Cardiac fibroblast (primary cell): ENCODE measurements around the gene SYCP2.
A peak's percentile ranks its signal among the peaks of the same experiment; 100 is the strongest.
"Not testable (repeated sequence)": the region's sequence is repeated elsewhere in the genome, so short reads cannot be mapped to it uniquely, and the experiment has no call there.

Source experiments
- DNase-seq, 2 donors: peaks; one replicate each; pipeline versions ENCODE4 v3.0.0 to v3.0.0-alpha.2; 2010; ENCODE audit warnings: low read depth in 2 of 2
- H3K4me3 ChIP-seq, 2 donors: replicated peaks in 1 of 2; 1 replicate in 1 of 2; 2 replicates in 1 of 2; pipeline ENCODE4 v1.5.1; 2011; ENCODE audit warnings: low read depth in 2 of 2, low read length in 2 of 2, mild to moderate bottlenecking in 2 of 2, moderate library complexity in 1 of 2
- CTCF ChIP-seq: IDR thresholded peaks from one replicate; pipeline ENCODE4 v1.5.1; 2011; ENCODE audit warnings: low read depth, mild to moderate bottlenecking, low read length, inconsistent platforms

The SYCP2 gene

GRCh38 chr20:59966428-59966827 is 33.0 kb upstream of the SYCP2 start:
- DNase-seq, result no peak

GRCh38 chr20:59962155-59962554 is 28.7 kb upstream of the SYCP2 start:
- H3K4me3 ChIP-seq, result no peak overlapping the region
- no peak for DNase-seq
- no peak for TF ChIP-seq CTCF

More at GRCh38 chr20:59966428-59966827, 33.0 kb upstream of the SYCP2 start:
- no peak overlapping the region for H3K4me3 ChIP-seq
- TF ChIP-seq CTCF, result no peak

- no peak for DNase-seq
- TF ChIP-seq CTCF, result no peak
- no peak overlapping the region for H3K4me3 ChIP-seq
These were observed 28.0 kb upstream of the SYCP2 start for GRCh38 chr20:59961423-59961822.

GRCh38 chr20:59958626-59959025 is 25.2 kb upstream of the SYCP2 start:
- TF ChIP-seq CTCF, result no peak
- DNase-seq, result no peak
- no peak overlapping the region for H3K4me3 ChIP-seq

GRCh38 chr20:59958123-59958522 is 24.7 kb upstream of the SYCP2 start, which contains the start of gene CDH26:
Gene CDH26, plus strand, starts transcription at chr20:59958423. Its CDS starts 304 bp downstream, at chr20:59958727.
- H3K4me3 ChIP-seq, result no peak within 1 kb of the TSS
- TF ChIP-seq CTCF, result no peak
- no peak for DNase-seq

- DNase-seq, H3K4me3 ChIP-seq: not testable (repeated sequence)
These were observed 24.1 kb upstream of the SYCP2 start for GRCh38 chr20:59957568-59957967.

- peak; percentile 5 for TF ChIP-seq CTCF
- DNase-seq, result peak in 1 of 2 donors; percentile 10
- H3K4me3 ChIP-seq, result no peak overlapping the region
These were observed 21.8 kb upstream of the SYCP2 start for GRCh38 chr20:59955131-59955796.
